Hepatocyte (in vitro differentiated cells): ENCODE measurements around the gene SH3RF3.

Experiments used
- CTCF ChIP-seq: fragments of 200-600 bp; sonication (generic); IDR thresholded peaks from 2 replicates; pipeline ENCODE4 v1.5.1; 2016; ENCODE audit warnings: antibody characterized with exemption, mild to moderate bottlenecking; ENCODE audit not compliant: poor library complexity
- EZH2 ChIP-seq: fragments of 200-600 bp; sonication (generic); IDR thresholded peaks from 2 replicates; pipeline ENCODE4 v1.6.1; 2016; ENCODE audit warnings: antibody characterized with exemption, mild to moderate bottlenecking, borderline replicate concordance

GRCh38 chr2:109233643-109234042, 104.6 kb downstream of the SH3RF3 start:
- no peak for TF ChIP-seq CTCF
- no peak for TF ChIP-seq EZH2
